Cortex of kidney (tissue), 1 donor: Measurements from ENCODE around the gene POU2F2.
"Not testable (repeated sequence)": the region's sequence is repeated elsewhere in the genome, so short reads cannot be mapped to it uniquely, and the experiment has no call there.

Experiments used
- DNase-seq: peaks from one replicate; lab custom pipeline; 2025; lab: John Stamatoyannopoulos, UW

Gene POU2F2

GRCh38 chr19:42059196-42059595 lies 73.0 kb downstream of the POU2F2 start:
- DNase-seq = no peak

DNA sequence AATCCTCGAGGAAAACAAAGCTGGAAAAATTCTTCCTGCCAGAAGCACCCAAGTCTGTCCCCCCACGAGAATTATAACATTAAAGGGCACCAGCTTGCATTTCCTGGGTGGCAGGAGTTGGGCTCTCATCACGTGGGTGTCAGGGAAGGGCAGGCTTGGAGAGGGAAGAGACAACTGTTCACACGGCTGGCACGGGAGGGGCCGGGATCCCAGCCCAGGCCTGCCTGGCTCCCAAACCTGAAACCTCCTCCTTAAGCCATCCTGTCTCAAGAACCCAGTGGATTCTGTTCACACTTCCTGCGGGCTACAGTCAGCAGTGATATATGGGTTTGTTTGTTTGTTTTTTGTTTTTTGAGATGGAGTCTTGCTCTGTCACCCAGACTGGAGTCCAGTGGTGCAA lies 74.4 kb downstream of the POU2F2 start:
- DNase-seq = no peak

DNA sequence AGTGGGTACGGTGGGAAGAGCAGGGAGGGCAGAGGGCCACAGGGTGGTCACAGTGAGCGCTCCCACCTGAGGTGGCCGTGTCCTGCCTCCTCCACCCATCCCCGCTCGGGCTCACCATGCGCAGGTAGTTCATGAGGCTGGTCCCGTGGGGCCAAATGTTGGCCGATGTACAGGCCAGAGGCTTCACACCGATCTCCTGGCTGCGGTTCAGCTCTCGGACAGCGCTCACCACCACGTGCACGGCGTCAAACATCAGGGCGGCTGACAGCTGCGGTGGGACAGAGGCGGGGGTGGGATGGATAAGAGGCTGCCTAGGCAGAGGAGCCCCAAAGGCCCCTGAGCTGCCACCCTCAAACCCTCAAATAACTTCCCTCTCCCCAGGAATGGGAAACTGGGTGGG lies 78.0 kb downstream of the POU2F2 start:
- no peak for DNase-seq

- DNase-seq = no peak
These were observed 79.0 kb downstream of the POU2F2 start for GRCh38 chr19:42053037-42053935.

GRCh38 chr19:42052241-42052863 lies 79.9 kb downstream of the POU2F2 start:
- no peak for DNase-seq

- no peak for DNase-seq
These were observed 80.8 kb downstream of the POU2F2 start for GRCh38 chr19:42051166-42052115.

GRCh38 chr19:42048992-42049391 lies 83.3 kb downstream of the POU2F2 start:
- DNase-seq = no peak

GRCh38 chr19:42045575-42045974 lies 86.7 kb downstream of the POU2F2 start:
- DNase-seq = no peak

- DNase-seq = no peak
These were observed 89.6 kb downstream of the POU2F2 start for GRCh38 chr19:42042455-42043170.

GRCh38 chr19:42040491-42040890 lies 91.8 kb downstream of the POU2F2 start:
- DNase-seq = not testable (repeated sequence)

DNA sequence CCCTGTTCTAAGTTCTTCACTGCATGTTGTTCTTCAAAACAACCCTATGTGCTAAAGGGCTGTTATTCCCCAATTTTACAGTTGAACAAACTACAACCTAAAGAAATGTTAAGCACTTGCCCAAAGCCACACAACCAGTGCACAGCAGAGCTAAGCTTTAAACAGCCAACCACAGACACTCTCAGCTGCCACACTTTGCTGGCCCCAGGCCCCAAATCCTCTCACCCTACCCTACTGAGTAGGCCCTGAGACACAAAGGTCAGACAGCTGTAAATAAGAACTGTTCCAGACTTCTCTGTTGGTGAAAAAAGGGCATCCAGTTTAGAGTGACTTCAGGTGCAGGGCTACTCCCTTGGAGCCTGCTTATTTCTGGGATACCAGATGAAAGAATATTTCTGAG lies 92.2 kb downstream of the POU2F2 start:
- no peak for DNase-seq

- DNase-seq = no peak
These were observed 93.6 kb downstream of the POU2F2 start for GRCh38 chr19:42038666-42039065.

- no peak for DNase-seq
These were observed 94.6 kb downstream of the POU2F2 start for GRCh38 chr19:42037649-42038048.
